HG03378 (cell line): ENCODE measurements around the gene EIF4B.
"Not testable (repeated sequence)": the region's sequence is repeated elsewhere in the genome, so short reads cannot be mapped to it uniquely, and the experiment has no call there.

Experiments used
- ATAC-seq: cut with Tn5 transposase; IDR thresholded peaks from one replicate; pipeline ENCODE4 v1.9.1; 2021; ENCODE audit warnings: mild to moderate bottlenecking, moderate library complexity; ENCODE audit not compliant: unreplicated experiment

Gene EIF4B

DNA sequence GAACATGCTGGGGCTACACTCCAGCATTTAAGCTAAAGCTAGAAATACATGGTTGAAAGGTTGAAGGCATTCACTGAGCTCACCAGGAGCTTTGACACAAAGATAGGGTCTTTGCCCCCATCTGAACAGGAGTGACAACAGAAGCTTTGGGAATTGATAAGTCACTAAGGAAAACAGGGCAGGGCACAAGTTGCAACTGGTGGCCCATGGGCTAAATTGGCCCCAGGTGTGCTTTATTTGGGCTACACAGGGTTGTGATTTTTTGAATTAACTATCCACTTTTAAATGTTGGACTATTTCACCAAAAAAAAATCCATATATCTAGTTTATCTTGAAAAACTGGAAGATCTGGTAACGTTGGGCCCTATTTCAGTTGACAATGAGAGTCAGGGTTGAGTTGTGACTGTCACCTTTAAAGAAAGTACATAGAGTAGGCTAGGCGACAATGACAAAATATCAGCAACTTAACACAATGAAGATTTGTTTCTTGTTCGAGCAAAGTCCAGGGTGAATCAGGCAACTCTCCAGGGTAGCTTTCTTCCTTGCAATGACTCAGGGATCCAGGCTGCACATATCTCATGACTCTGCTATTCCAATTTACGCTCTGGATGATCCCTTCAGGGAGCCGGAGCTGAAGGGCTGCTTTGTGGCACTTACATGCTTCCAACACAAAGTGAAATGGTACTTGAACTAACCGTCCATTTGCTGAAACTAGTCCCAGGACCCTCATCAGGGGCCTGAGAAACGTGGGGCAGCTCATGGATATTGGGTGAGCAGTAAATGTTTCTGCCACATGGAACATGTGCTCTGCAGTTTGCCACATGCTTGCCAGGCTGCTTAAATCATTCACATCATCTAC, 13.3 kb upstream of the EIF4B start:
- no peak for ATAC-seq

DNA sequence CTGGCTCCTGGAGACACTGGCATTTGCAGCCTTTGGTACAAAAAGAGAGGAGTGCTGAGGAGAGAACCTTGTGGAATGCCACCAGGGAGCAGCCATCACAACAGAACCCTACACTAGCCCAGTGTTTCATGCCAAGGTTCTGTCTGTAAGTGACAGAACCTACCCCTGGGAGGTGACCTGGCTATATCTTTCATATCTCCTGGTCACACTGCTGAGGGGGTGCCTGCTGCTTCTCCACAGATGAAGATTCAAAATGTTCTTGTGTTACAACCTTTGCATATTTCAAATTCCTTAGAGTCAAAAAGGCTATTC, 12.7 kb upstream of the EIF4B start:
- ATAC-seq, result no peak

DNA sequence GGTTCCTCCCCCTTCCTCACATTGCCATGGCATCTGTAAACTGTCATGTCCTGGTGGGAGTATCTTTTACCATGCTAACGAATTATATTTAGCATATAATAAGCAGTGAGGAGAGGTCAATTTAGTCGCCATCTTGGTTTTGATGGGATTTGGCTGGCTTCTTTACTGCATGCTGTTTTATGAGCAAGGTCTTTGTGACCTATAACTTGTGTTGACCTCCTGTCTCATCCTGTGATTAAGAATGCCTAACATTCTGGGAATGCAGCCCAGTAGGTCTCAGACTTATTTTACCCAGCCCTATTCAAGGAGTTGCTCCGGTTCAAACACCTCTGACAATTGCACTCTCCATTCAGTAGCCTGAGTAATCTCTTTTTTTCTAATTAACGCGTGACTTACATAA, 2.1 kb upstream of the EIF4B start:
- ATAC-seq, result no peak

DNA sequence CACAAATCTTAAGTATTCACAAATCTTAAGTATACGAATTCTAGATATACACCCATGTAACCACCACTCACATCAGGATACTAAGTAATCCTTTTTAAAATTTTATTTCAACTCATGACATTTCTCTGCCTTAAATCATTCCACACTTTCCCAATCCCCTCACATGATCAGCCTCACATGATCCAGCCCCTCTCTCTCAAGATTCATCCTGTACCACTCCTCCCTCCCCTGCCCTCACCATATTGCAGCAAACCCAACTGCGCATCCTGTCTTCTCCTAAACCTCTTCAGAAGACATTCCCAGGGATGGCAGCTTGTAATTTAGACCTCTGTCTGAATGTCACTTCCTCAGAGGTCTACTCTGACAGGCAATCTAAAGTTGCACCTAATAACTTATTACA, 1.7 kb upstream of the EIF4B start:
- ATAC-seq, result no peak

DNA sequence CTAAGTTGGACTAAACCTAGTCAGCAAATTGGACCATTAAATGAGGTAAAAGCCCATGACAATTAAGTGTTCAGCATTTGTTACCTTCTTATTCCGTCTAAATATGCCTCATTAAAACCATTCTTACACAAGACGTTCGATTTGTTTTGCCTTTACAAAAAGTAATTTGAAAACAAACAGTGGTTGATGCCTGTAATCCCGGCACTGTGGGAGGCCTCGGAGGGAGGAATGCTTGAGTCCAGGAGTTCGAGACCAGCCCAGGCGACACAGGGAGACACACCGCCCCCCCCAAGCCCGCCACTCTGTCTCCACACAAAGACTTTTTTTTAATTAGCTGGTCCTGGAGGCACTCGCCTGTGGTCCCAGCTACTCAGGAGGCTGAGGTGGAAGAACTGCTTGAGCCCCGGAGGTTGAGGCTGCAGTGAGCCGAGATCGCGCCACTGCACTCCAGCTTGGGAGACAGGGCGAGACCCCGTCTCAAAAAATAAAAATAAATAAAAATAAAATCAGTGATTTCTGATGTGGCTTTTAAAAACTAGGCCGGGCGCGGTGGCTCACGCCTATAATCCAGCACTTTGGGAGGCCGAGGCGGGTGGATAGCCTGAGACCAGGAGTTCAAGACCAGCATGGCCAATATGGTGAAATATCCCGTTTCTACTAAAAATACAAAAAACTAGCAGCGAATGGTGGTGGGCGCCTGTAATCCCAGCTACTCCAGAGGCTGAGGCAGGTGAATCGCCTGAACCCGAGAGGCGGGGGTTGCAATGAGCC, 856 bp upstream of the EIF4B start:
- no peak for ATAC-seq

DNA sequence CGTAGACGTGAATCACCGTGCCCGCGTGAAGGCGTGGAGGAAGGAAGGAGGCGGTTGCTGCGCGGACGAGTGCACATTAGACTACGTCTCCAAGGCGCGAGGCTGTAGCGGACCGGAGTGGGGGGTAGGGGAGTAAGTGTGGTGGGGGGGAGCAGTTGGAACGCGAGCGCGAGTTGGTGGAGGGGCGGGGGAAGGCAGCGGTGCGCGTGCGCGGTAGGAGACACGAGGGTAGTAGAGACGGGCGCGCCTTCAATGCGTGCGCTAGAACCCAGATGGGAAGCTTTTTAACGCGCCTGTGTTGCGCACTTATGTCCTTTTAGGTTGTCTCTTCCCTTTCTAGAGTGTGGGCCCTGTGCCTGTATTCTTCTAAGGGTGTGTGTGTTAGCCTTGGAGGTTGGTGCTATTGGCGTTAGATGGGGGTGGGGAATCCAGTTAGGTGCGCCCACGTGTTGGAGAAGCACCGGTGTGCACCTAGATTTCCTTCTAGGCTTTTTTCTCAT, 604 bp downstream of the EIF4B start:
- ATAC-seq, result no peak

DNA sequence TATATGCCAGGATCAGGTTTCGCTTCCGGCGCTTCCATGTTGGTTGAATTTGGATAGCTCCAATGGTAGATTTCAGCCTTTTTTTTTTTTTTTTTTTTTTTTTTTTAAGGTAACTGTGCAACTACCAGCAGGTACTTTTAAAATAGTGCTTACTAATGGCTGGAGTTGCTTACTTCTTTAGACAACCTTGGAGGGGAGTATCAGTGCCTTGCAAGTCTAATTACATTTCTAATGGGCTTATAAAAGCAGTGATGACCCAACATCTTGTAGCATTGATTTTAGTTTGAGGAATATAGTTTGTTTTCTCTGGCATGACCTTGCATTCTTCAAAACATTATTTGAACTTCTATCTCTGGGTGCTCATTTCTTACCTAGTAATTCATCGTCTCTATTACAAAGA, 1.1 kb downstream of the EIF4B start:
- no peak for ATAC-seq

DNA sequence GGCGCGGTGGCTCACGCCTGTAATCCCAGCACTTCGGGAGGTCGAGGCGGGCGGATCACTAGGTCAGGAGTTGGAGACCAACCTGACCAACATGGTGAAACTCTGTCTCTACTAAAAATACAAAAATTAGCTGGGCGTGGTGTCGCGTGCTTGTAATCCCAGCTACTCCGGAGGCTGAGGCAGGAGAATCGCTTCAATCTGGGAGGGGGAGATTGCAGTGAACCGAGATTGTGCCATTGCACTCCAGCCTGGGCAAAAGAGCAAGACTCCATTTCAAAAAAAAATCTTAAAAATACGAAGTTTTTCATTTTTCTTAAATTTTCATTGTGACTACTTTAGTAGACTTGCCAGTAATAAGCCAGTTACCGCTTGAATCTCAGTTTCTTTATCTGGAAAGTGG, 2.5 kb downstream of the EIF4B start:
- ATAC-seq, result not testable (repeated sequence)

DNA sequence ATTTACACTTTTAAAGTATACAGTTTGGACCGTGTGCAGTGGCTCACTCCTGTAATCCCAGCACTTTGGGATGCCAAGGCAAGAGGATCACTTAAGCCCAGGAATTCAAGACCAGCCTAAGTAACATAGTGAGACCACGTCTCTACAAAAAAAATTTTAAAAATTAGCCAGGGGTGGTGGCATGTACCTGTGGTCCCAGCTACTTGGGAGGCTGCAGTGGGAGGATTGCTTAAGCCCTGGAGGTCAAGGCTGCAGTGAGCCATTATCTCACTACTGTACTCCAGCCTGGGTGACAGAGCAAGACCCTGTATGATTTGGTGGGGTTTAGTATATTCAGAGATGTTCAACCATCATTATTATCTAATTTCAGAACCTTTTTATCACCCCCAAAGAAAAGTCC, 4.7 kb downstream of the EIF4B start:
- no peak for ATAC-seq

DNA sequence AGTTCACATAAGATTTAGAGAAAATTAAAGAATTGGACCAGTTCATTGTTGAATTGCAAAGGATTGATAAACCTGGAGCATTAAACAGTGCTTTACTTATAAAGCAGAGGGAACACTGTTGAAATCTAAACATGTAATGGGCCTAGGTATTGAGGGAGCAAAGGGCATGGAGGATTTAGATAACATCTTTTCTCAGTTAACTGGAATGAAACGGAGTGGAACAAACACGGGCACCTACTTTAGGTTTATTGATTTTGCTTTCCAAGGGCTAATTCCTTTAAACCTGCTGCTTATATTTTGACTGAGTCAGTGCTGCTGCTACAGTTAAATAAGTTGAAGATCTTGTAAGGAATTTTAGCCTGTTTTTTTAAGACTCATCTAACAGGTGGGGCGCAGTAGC, 5.6 kb downstream of the EIF4B start:
- no peak for ATAC-seq

DNA sequence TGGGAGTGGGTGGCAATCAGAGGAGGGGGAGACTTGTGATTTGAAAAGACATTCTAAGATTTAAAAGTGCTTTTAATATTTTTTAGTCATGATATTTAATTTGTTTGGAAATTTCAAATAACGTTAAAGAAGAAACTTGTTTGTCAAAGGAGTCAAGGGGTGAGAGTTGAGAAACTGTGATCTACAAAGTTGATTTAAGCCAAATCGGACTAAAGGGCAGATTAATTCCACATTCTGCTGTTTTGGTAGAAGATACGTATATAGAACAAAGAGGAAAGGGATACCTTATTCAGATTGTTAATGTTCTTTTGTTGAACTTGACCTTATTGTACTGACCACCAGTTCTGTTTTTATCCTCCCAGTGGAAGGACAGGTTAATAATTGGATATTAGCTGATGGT, 6.7 kb downstream of the EIF4B start:
- no peak for ATAC-seq

DNA sequence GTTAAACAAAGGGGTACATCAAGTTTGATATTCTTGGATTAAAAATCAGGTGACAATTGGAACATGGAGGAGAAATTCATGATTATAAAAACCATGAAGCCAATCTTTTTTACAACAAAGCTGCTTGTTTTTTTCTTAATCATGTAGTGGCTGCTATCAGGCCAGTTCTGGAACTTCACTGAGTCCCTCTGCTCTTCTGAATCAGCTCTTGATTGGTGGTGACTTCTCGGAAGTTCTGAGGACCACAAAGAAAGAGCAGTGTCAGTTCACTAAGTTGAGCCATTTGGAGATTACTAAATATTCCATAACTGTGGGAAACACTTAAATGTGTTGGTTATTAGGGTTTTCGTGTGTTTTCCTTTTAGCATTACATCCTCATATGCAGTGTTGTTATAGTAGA, 8.5 kb downstream of the EIF4B start:
- no peak for ATAC-seq

DNA sequence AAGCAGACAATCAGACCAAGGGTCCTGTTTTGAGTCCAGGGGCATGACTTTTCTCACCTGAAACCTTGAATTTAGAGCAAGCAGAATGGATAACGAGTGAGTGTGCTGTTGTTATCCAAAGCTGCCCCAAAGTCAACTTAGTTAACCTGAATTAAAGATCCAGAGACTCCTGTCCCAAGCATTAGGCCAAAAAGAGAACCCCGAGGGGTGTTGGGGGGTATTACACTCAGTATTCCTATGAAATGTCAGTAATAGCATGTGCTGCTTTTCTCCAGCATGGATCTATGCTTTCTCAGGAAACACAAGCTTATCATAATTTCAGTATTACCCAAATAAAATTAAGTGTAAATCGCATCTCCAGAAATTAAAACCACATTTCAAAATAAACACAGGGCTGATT, 19.0 kb downstream of the EIF4B start:
- ATAC-seq, result no peak

DNA sequence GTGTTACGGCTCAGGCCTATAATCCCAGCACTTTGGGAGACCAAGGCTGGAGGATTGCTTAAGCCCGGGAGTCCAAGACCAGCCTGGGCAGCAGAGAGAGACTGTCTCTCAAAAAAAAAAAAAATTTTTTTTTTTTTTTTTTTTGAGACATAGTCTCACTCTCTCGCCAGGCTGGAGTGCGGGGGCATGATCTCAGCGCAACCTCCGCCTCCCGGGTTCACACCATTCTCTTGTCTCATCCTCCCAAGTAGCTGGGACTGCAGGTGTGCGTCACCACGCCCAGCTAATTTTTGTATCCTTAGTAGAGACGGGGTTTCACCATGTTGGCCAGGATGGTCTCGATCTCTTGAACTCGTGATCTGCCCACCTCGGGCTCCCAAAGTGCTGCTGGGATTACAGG, 20.8 kb downstream of the EIF4B start:
- ATAC-seq, result not testable (repeated sequence)

DNA sequence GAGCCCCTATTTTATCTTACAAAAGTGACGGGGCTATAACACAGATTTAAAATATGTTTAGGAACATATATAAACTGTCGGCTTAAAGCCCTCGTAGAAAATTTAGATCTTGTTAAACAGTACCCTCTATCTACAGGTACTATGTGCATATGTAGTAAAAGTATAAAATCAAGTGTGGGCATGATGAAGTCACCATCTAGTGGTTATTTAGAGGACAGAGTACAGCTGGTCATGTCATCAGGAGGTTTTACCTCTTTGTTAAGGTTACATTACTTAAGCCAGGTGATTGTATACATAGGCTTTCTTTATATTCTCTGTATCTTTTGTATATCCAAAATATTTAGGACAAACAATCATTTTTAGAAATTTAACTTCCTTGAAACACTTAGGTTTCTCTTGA, 25.4 kb downstream of the EIF4B start:
- no peak for ATAC-seq

DNA sequence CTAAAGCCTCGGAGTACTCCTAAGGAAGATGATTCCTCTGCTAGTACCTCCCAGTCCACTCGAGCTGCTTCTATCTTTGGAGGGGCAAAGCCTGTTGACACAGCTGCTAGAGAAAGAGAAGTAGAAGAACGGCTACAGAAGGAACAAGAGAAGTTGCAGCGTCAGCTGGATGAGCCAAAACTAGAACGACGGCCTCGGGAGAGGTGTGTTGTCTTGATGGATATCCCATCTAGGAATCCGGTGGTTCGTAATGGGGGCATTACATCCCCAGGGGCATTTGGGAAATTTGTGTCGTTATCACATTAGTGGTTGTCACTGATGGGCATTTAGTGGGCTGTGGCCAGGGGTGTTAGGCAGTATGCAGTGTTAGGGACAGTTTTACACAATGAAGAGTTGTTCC, 27.6 kb downstream of the EIF4B start:
- ATAC-seq, result not testable (repeated sequence)

DNA sequence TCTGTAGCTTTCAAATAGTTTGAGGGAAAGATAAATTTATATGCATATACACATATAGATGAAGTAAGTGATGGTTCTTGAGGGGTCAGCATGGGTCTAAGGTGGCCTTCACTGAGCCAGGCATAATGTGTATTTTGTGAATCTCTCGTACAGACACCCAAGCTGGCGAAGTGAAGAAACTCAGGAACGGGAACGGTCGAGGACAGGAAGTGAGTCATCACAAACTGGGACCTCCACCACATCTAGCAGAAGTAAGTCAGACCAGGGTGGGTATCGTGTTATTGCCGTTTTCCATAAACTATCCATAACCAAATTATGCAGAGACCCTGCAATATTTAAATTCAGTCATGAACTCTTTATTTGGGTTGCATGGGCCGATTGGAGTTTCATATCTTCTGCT, 28.2 kb downstream of the EIF4B start:
- ATAC-seq, result no peak

DNA sequence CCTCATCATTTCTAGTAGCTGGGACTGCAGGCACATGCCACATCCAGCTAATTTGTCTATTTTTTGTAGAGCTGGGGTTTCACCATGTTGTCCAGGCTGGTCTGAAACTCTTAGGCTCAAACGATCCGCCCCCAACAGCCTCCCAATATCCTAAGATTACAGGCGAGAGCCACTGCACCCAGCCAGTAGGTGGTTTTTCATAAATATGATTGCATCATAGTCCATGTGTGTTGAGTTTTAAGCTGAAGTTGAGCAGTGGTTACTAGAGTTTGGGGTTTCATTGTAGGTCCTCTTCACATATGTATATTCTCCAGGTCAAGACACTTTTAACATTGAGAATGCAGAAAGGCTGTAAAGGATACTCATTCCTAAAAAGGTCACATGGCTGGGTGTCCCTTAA, 30.5 kb downstream of the EIF4B start:
- no peak for ATAC-seq

DNA sequence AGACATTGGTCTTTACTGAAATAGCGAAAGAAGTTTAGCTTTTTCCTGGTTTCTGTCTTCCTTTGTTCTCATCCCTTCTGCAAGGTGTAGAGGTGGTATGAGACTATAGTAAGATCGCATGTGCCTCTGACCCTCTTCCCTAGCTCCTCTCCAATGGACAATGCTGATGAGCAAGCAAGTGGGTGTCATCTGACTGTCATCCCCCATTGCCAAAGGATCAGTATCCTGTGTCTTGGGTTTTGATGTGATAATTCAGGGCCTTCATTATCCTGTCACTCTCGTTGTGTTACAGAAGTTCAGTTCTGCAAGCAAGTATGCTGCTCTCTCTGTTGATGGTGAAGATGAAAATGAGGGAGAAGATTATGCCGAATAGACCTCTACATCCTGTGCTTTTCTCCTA, 33.6 kb downstream of the EIF4B start:
- ATAC-seq, result no peak

DNA sequence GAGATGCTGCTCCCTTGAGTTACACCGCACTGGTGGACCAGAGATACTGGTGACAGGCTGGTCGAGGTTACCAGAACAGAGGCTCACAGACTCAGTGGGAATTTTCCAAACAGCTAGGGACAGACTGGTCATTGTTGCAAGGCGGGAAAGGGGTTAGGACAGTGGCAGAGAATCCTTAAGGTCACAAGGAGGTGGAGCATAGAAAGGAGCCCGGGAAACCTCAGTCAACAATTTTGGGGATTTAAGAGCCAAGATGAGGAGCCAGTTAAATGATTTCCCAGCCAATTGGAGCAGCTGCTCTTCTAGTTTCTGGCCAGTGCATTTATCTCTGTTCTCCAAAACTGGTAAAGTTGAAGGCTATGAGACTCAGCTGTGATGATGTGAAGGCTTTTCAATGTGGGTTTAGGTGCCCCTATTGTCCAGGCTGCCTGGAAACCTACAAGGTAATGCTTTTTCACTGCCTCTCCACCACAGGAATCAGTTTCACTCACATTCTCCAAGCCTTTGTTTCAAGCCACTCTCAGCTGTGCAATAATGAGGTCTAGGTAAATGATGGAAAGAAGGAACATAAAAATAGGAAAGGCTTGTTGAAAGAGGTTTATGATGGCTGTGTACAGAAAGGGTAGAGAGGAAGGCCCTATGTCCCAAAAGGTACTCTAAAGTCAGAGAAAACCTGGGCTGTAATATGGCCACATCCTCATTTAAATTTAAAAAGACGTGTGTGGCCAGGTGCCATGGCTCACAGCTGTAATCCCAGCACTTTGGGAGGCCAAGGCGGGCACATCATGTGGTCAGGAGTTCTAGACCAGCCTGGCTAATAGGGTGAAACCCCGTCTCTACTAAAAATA, 36.6 kb downstream of the EIF4B start:
- no peak for ATAC-seq

DNA sequence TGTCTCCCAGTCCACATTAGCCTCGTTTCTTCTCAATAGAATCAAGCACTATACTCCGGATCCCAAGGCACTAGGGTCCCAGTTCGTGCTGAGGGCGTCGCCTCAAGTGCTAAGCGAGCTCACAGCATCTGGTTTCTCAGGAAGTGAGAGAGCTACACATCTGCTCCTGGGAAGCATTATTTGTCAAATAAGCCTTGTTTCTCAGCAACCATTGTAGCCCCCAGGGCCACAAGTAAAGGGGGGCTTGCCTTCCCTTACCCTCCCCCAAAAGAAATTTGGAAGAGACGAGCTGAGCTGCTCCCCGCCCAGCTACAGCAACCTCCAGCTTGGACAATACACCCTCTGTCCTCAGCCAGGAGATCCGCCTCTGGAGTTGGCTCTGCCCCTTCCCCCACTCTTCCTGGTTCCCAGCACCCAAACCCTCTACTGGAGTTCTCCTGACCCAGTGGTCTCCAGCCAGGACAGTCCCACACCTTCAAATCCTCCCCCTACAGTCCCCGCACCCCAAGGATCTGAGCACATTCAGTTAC, 37.9 kb downstream of the EIF4B start:
- ATAC-seq, result no peak
